ENCODE data around the gene MFAP3L. TPM values are rescaled to one million over a fixed set of nuclear protein-coding genes. Genes with fewer than 3 reads are reported as not detected.

Gene MFAP3L
- total RNA-seq, 1 experiment from 2014 or later: 7.9 TPM

DNA sequence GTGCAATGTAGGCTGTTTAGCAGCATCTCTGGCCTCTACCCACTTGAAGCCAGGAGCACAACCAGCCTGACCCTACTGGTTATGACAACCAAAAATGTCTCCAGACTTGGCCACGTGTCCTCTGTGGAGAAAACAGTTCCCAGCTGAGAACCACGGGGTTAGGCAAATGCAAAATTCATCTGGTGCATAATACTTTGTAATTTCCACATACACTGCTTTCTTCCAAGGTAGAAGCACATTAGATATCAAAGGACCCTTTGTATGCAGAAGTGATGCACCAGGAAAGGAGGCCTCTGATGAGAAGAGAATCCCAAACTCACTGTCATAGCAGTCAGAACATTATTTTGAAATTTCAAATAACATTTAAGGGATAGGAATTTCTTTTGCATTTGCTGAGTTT, 26.3 kb downstream of the MFAP3L start:
- in situ Hi-C loops (cut with HindIII; ENCODE audit: low pct_unique_long_range_greater_than_20kb, low sequenced_read_pairs): no loop called here
- POLR2A ChIA-PET: no interaction called here
- BruUV-seq (replicated peaks): no TSS peak

DNA sequence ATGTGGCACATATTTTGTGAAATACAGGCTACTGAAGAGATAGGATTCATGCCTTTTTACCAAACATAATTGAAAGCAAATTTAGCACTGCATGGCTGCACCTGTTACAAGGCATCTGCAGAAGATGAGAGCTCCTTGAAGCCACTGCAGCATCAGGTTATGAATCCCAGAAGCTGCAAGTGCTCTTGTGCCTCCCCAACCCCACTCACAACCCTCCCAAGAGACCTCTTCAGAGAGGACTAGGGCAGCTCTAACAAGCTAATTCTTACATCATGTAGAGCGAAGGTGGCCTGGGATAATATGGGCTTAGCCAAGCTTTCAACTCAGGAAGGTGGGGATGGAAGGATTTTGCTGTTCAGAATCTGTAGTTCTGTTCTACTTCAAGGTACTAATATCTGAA, 27.2 kb downstream of the MFAP3L start:
- POLR2A ChIA-PET: no interaction called here
- no peaks in the 10 kb centered on the region for H3K4me1 ChIP-seq (ENCODE audit: control insufficient read depth, insufficient read depth, low read length)
- in situ Hi-C loops (cut with HindIII; ENCODE audit: low pct_unique_long_range_greater_than_20kb, low sequenced_read_pairs) (no loop called here), intact Hi-C loops (cut with micrococcal nuclease; ENCODE audit: unreplicated experiment) (no loop called here)
- H3K27me3 ChIP-seq (ENCODE audit: control insufficient read depth, insufficient read depth, low read length): no peaks in the 10 kb centered on the region
- H3K27ac ChIP-seq (ENCODE audit: low read length): no peak overlapping the region
- no TSS peak for BruUV-seq (replicated peaks)
- H3K36me3 ChIP-seq (ENCODE audit: control insufficient read depth, insufficient read depth, low read length): no peaks in the 10 kb centered on the region
- H3K9me3 ChIP-seq (ENCODE audit: control insufficient read depth, insufficient read depth, low read depth, low read length): no peaks in the 10 kb centered on the region
- TF ChIP-seq TCF7L2 (IDR thresholded peaks at IDR 0.05; ENCODE audit: low read depth, low read length) (no peak), POLR2AphosphoS5 (IDR thresholded peaks at IDR 0.05; ENCODE audit: low read depth, low read length) (no peak), SIN3A (IDR thresholded peaks at IDR 0.05; ENCODE audit: borderline replicate concordance, insufficient read depth, low read depth, low read length) (no peak)
- TF ChIP-seq, protein P1, sequence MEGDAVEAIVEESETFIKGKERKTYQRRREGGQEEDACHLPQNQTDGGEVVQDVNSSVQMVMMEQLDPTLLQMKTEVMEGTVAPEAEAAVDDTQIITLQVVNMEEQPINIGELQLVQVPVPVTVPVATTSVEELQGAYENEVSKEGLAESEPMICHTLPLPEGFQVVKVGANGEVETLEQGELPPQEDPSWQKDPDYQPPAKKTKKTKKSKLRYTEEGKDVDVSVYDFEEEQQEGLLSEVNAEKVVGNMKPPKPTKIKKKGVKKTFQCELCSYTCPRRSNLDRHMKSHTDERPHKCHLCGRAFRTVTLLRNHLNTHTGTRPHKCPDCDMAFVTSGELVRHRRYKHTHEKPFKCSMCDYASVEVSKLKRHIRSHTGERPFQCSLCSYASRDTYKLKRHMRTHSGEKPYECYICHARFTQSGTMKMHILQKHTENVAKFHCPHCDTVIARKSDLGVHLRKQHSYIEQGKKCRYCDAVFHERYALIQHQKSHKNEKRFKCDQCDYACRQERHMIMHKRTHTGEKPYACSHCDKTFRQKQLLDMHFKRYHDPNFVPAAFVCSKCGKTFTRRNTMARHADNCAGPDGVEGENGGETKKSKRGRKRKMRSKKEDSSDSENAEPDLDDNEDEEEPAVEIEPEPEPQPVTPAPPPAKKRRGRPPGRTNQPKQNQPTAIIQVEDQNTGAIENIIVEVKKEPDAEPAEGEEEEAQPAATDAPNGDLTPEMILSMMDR (IDR thresholded peaks at IDR 0.05): no peak
- TF ChIP-seq, protein P2, sequence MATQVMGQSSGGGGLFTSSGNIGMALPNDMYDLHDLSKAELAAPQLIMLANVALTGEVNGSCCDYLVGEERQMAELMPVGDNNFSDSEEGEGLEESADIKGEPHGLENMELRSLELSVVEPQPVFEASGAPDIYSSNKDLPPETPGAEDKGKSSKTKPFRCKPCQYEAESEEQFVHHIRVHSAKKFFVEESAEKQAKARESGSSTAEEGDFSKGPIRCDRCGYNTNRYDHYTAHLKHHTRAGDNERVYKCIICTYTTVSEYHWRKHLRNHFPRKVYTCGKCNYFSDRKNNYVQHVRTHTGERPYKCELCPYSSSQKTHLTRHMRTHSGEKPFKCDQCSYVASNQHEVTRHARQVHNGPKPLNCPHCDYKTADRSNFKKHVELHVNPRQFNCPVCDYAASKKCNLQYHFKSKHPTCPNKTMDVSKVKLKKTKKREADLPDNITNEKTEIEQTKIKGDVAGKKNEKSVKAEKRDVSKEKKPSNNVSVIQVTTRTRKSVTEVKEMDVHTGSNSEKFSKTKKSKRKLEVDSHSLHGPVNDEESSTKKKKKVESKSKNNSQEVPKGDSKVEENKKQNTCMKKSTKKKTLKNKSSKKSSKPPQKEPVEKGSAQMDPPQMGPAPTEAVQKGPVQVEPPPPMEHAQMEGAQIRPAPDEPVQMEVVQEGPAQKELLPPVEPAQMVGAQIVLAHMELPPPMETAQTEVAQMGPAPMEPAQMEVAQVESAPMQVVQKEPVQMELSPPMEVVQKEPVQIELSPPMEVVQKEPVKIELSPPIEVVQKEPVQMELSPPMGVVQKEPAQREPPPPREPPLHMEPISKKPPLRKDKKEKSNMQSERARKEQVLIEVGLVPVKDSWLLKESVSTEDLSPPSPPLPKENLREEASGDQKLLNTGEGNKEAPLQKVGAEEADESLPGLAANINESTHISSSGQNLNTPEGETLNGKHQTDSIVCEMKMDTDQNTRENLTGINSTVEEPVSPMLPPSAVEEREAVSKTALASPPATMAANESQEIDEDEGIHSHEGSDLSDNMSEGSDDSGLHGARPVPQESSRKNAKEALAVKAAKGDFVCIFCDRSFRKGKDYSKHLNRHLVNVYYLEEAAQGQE (IDR thresholded peaks at IDR 0.05; ENCODE audit: insufficient read depth in 1 of 2, low read depth in 2 of 2, low read length in 1 of 2): no peak
- CTCF ChIA-PET: no interaction called here
- DNase-seq (ENCODE audit: low read depth, low spot score): no peak
- no peak overlapping the region for H3K4me3 ChIP-seq (ENCODE audit: low read depth in 2 of 2, low read length in 2 of 2)
- no peak for ATAC-seq

More for the DNA sequence above, 26.3 kb downstream of the MFAP3L start:
- TF ChIP-seq POLR2AphosphoS5 (IDR thresholded peaks at IDR 0.05; ENCODE audit: low read depth, low read length) (no peak), SIN3A (IDR thresholded peaks at IDR 0.05; ENCODE audit: borderline replicate concordance, insufficient read depth, low read depth, low read length) (no peak), TCF7L2 (IDR thresholded peaks at IDR 0.05; ENCODE audit: low read depth, low read length) (no peak)
- TF ChIP-seq, protein P2 (IDR thresholded peaks at IDR 0.05; ENCODE audit: insufficient read depth in 1 of 2, low read depth in 2 of 2, low read length in 1 of 2): no peak
- TF ChIP-seq, protein P1 (IDR thresholded peaks at IDR 0.05): no peak
- intact Hi-C loops (cut with micrococcal nuclease; ENCODE audit: unreplicated experiment): no loop called here
- no peaks in the 10 kb centered on the region for H3K4me1 ChIP-seq (ENCODE audit: control insufficient read depth, insufficient read depth, low read length)
- ATAC-seq: no peak
- H3K36me3 ChIP-seq (ENCODE audit: control insufficient read depth, insufficient read depth, low read length): no peaks in the 10 kb centered on the region
- CTCF ChIA-PET: no interaction called here
- H3K27me3 ChIP-seq (ENCODE audit: control insufficient read depth, insufficient read depth, low read length): no peaks in the 10 kb centered on the region
- H3K27ac ChIP-seq (ENCODE audit: low read length): no peak overlapping the region
- no peak for DNase-seq (ENCODE audit: low read depth, low spot score)
- H3K4me3 ChIP-seq (ENCODE audit: low read depth in 2 of 2, low read length in 2 of 2): no peak overlapping the region
- H3K9me3 ChIP-seq (ENCODE audit: control insufficient read depth, insufficient read depth, low read depth, low read length): no peaks in the 10 kb centered on the region
